ENCODE measurements around the gene ATG4A.

The ATG4A gene

GRCh38 chrX:108156934-108157466 is 65.4 kb downstream of the ATG4A start:
- Mint-ChIP-seq H3K4me1 (no peaks in the 10 kb centered on the region), H3K4me3 (no peak overlapping the region), H3K27me3 (ENCODE audit: low read depth) (no peaks in the 10 kb centered on the region), H3K36me3 (ENCODE audit: low read depth) (peaks cover 16% of the 10 kb centered on the region), H3K9me3 (no peaks in the 10 kb centered on the region), H3K27ac (no peak overlapping the region)
- TF ChIP-seq CTCF (IDR thresholded peaks at IDR 0.05; ENCODE audit: unreplicated experiment in 3 of 3) = no peak

- Mint-ChIP-seq H3K4me1 (no peaks in the 10 kb centered on the region), H3K4me3 (no peak overlapping the region), H3K27ac (no peak overlapping the region), H3K36me3 (ENCODE audit: low read depth) (peaks cover 16% of the 10 kb centered on the region), H3K9me3 (no peaks in the 10 kb centered on the region), H3K27me3 (ENCODE audit: low read depth) (no peaks in the 10 kb centered on the region)
- TF ChIP-seq CTCF (IDR thresholded peaks at IDR 0.05; ENCODE audit: unreplicated experiment in 3 of 3) = no peak
These were observed 66.0 kb downstream of the ATG4A start for GRCh38 chrX:108157628-108158027.

- Mint-ChIP-seq H3K27ac (no peak overlapping the region), H3K27me3 (ENCODE audit: low read depth) (no peaks in the 10 kb centered on the region), H3K9me3 (no peaks in the 10 kb centered on the region), H3K4me3 (no peak overlapping the region), H3K36me3 (ENCODE audit: low read depth) (peaks cover 10% of the 10 kb centered on the region), H3K4me1 (no peaks in the 10 kb centered on the region)
- no peak for TF ChIP-seq CTCF (IDR thresholded peaks at IDR 0.05; ENCODE audit: unreplicated experiment in 3 of 3)
These were observed 67.6 kb downstream of the ATG4A start for GRCh38 chrX:108159028-108159670.

- no peaks in the 10 kb centered on the region for H3K27me3 Mint-ChIP-seq (ENCODE audit: low read depth)
- no peak overlapping the region for H3K27ac Mint-ChIP-seq
- no peaks in the 10 kb centered on the region for H3K9me3 Mint-ChIP-seq
- H3K36me3 Mint-ChIP-seq (ENCODE audit: low read depth) = peaks cover 6% of the 10 kb centered on the region
- no peak for TF ChIP-seq CTCF (IDR thresholded peaks at IDR 0.05; ENCODE audit: unreplicated experiment in 3 of 3)
- peaks cover under 1% of the 10 kb centered on the region for H3K4me1 Mint-ChIP-seq
- H3K4me3 Mint-ChIP-seq = no peak overlapping the region
These were observed 68.7 kb downstream of the ATG4A start for GRCh38 chrX:108160309-108160708.

- Mint-ChIP-seq H3K36me3 (ENCODE audit: low read depth) (no peaks in the 10 kb centered on the region), H3K4me1 (peaks cover 10% of the 10 kb centered on the region), H3K27ac (no peak overlapping the region), H3K9me3 (no peaks in the 10 kb centered on the region), H3K27me3 (ENCODE audit: low read depth) (no peaks in the 10 kb centered on the region), H3K4me3 (no peak overlapping the region)
- no peak for TF ChIP-seq CTCF (IDR thresholded peaks at IDR 0.05; ENCODE audit: unreplicated experiment in 3 of 3)
These were observed 70.7 kb downstream of the ATG4A start for GRCh38 chrX:108162265-108162664.
